PC-3 (cell line): ENCODE results near the gene CD300LG. TPM values are rescaled to one million over a fixed set of nuclear protein-coding genes. Genes with fewer than 3 reads are reported as not detected.
A peak's percentile ranks its signal among the peaks of the same experiment; 100 is the strongest.

Experiments used
- ATAC-seq: fragments of 200-7000 bp; cut with Tn5 transposase; 2 replicates; pipeline ENCODE4 v1.9.1; 2020; ENCODE audit warnings: mild to moderate bottlenecking, moderate library complexity
- BruUV-seq: library from RNA; stranded (reverse); fragments of 400-500 nt; replicated peaks from 2 replicates; lab custom pipeline; 2021; lab: Mats Ljungman, UMichigan
- CTCF ChIA-PET: fragments of 300-600 bp; sonication (Branson Sonifier 250); formaldehyde crosslinking; loops from one replicate; lab custom pipeline; 2022; ENCODE audit warnings: antibody characterized with exemption; lab: Charles Lee
- POLR2A ChIA-PET: fragments of 300-600 bp; sonication (Branson Sonifier 250); formaldehyde crosslinking; loops from one replicate; lab custom pipeline; 2022; ENCODE audit warnings: antibody characterized with exemption; ENCODE audit not compliant: unreplicated experiment; lab: Charles Lee
- DNase-seq: peaks from one replicate; pipeline ENCODE4 v3.0.0-alpha.2; 2015
- H2AFZ ChIP-seq: fragments of 300-600 bp; sonication (generic); 2 replicates; pipeline ENCODE4 v1.6.0; 2016; ENCODE audit warnings: antibody characterized with exemption, low read length
- H3F3A ChIP-seq: fragments of 300-600 bp; sonication (generic); one replicate; pipeline ENCODE4 v1.6.0; 2017; ENCODE audit warnings: antibody characterized with exemption, low read length, control low read depth, mild to moderate bottlenecking; ENCODE audit not compliant: unreplicated experiment
- H3K27ac ChIP-seq: fragments of 300-600 bp; sonication (generic); 2 replicates; pipeline ENCODE4 v1.5.1; 2016; ENCODE audit warnings: mild to moderate bottlenecking, low read length
- H3K27me3 ChIP-seq: fragments of 300-600 bp; sonication (generic); 2 replicates; pipeline ENCODE4 v1.6.1; 2016; ENCODE audit warnings: low read length, mixed read lengths
- H3K36me3 ChIP-seq: fragments of 300-600 bp; sonication (generic); 2 replicates; pipeline ENCODE4 v1.6.1; 2016; ENCODE audit warnings: low read depth, mixed run types, low read length, mixed read lengths
- H3K4me1 ChIP-seq: fragments of 300-600 bp; sonication (generic); 2 replicates; pipeline ENCODE4 v1.5.1; 2016; ENCODE audit warnings: low read length; ENCODE audit not compliant: insufficient read depth
- H3K4me2 ChIP-seq: fragments of 300-600 bp; sonication (generic); 2 replicates; pipeline ENCODE4 v1.6.0; 2016; ENCODE audit warnings: low read length
- H3K4me3 ChIP-seq: fragments of 300-600 bp; sonication (generic); 2 replicates; pipeline ENCODE4 v1.5.1; 2016; ENCODE audit warnings: mild to moderate bottlenecking, low read length, mixed read lengths
- H3K79me2 ChIP-seq: fragments of 300-600 bp; sonication (generic); 2 replicates; pipeline ENCODE4 v1.6.1; 2017; ENCODE audit warnings: low read length, mixed read lengths
- H3K9ac ChIP-seq: fragments of 300-600 bp; sonication (generic); 2 replicates; pipeline ENCODE4 v1.6.0; 2016; ENCODE audit warnings: mild to moderate bottlenecking, low read length
- H3K9me2 ChIP-seq: fragments of 300-600 bp; sonication (generic); replicated peaks from 2 replicates; pipeline ENCODE4 v1.6.1; 2016; ENCODE audit warnings: mixed run types, low read length, mixed read lengths
- H3K9me3 ChIP-seq: fragments of 300-600 bp; sonication (generic); 2 replicates; pipeline ENCODE4 v1.6.1; 2016; ENCODE audit warnings: low read length, mixed read lengths
- H4K20me1 ChIP-seq: fragments of 300-600 bp; sonication (generic); 2 replicates; pipeline ENCODE4 v1.6.1; 2016; ENCODE audit warnings: low read length, mixed read lengths
- CTCF ChIP-seq: fragments of 300-600 bp; sonication (generic); conservative IDR thresholded peaks from 2 replicates; pipeline ENCODE4 v1.5.1; 2017; ENCODE audit warnings: antibody characterized with exemption, low read depth, mild to moderate bottlenecking, low read length
- EZH2 ChIP-seq: fragments of 300-600 bp; sonication (generic); IDR thresholded peaks from one replicate; pipeline ENCODE4 v1.6.1; 2017; ENCODE audit warnings: antibody characterized with exemption, mild to moderate bottlenecking, low read length; ENCODE audit not compliant: unreplicated experiment
- EZH2phosphoT487 ChIP-seq: fragments of 300-600 bp; sonication (generic); IDR thresholded peaks from 2 replicates; pipeline ENCODE4 v1.6.1; 2018; ENCODE audit warnings: mild to moderate bottlenecking, antibody characterized with exemption, low read length, borderline replicate concordance
- intact Hi-C: fragments of 100-400 bp; cut with micrococcal nuclease; formaldehyde crosslinking; loops from 2 replicates; pipeline ENCODE4 v1.9.0; 2023
- total RNA-seq: library from RNA; depleted of rRNA; stranded (reverse); fragments of >200 nt; gene quantifications from 2 replicates; pipeline ENCODE4 v1.2.3, GENCODE V29; 2014

The CD300LG gene
- total RNA-seq, 1 experiment from 2014 or later, result not detected

GRCh38 chr17:43818966-43819365, 28.0 kb upstream of the CD300LG start:
- Histone ChIP-seq H3K9me2 (no peaks in the 10 kb centered on the region), H3K27ac (no peak overlapping the region), H2AFZ (no peak overlapping the region), H3K4me2 (no peak overlapping the region), H3K27me3 (no peaks in the 10 kb centered on the region), H3K9ac (no peak overlapping the region), H3F3A (no peaks in the 10 kb centered on the region), H3K9me3 (no peaks in the 10 kb centered on the region), H3K4me1 (peaks cover 16% of the 10 kb centered on the region), H3K79me2 (no peaks in the 10 kb centered on the region), H4K20me1 (no peaks in the 10 kb centered on the region), H3K4me3 (no peak overlapping the region), H3K36me3 (peaks cover 16% of the 10 kb centered on the region; the same call in 1 of the 2 replicates)
- intact Hi-C loops, result no loop called here
- ATAC-seq, result no peak
- no TSS peak for BruUV-seq
- ChIA-PET CTCF (no interaction called here), POLR2A (interaction anchor here (0.5 to 0.6 kb wide), 2 partner anchors 168 to 1801 kb away, joined by 5 to 6 read pairs; no protein-coding TSS in a partner anchor)
- no peak for DNase-seq
- TF ChIP-seq CTCF, result no peak

GRCh38 chr17:43820759-43821158, 26.2 kb upstream of the CD300LG start:
- ATAC-seq (no peak), DNase-seq (no peak)
- H3K27me3 ChIP-seq, result no peaks in the 10 kb centered on the region
- H3K36me3 ChIP-seq, result peaks cover 17% of the 10 kb centered on the region
- no peak overlapping the region for H3K4me2 ChIP-seq
- ChIA-PET CTCF (no interaction called here), POLR2A (no interaction called here)
- no peaks in the 10 kb centered on the region for H3K9me2 ChIP-seq
- no peak overlapping the region for H2AFZ ChIP-seq
- BruUV-seq, result no TSS peak
- H3K9ac ChIP-seq, result no peak overlapping the region
- no peaks in the 10 kb centered on the region for H4K20me1 ChIP-seq
- no peaks in the 10 kb centered on the region for H3F3A ChIP-seq
- H3K4me1 ChIP-seq, result 0 out of 2 replicates have a peak, but pooled peaks cover under 1% of the 10 kb centered on the region
- H3K79me2 ChIP-seq, result no peaks in the 10 kb centered on the region
- TF ChIP-seq CTCF (no peak), EZH2 (no peak), EZH2phosphoT487 (no peak)
- H3K4me3 ChIP-seq, result no peak overlapping the region
- H3K27ac ChIP-seq, result no peak overlapping the region
- intact Hi-C loops, result no loop called here
- no peaks in the 10 kb centered on the region for H3K9me3 ChIP-seq

GRCh38 chr17:43822570-43823190, 24.3 kb upstream of the CD300LG start:
- intact Hi-C loops, result no loop called here
- ATAC-seq (peak; percentile 38; the same call in 1 of the 2 replicates), DNase-seq (no peak)
- no peaks in the 10 kb centered on the region for H3K4me1 ChIP-seq
- H3K27me3 ChIP-seq, result no peaks in the 10 kb centered on the region
- no TSS peak for BruUV-seq
- no peaks in the 10 kb centered on the region for H3K9me3 ChIP-seq
- peaks cover 24% of the 10 kb centered on the region for H3K36me3 ChIP-seq
- CTCF ChIA-PET, result no interaction called here
- no peak overlapping the region for H2AFZ ChIP-seq
- H3K79me2 ChIP-seq, result no peaks in the 10 kb centered on the region
- no peaks in the 10 kb centered on the region for H3K9me2 ChIP-seq
- no peak overlapping the region for H3K4me2 ChIP-seq
- no peak overlapping the region for H3K4me3 ChIP-seq
- no peaks in the 10 kb centered on the region for H3F3A ChIP-seq
- H4K20me1 ChIP-seq, result no peaks in the 10 kb centered on the region
- no peak overlapping the region for H3K27ac ChIP-seq
- POLR2A ChIA-PET, result no interaction called here
- H3K9ac ChIP-seq, result no peak overlapping the region
- TF ChIP-seq EZH2, result no peak
- no peak for TF ChIP-seq EZH2phosphoT487
- no peak for TF ChIP-seq CTCF
